ENCODE results near the gene NFU1. TPM values are rescaled to one million over a fixed set of nuclear protein-coding genes. Genes with fewer than 3 reads are reported as not detected.

The NFU1 gene
- total and polyA plus RNA-seq, 2 of the 4 experiments (the other 2 are of a cell fraction): 24.0 to 32.4 TPM

DNA sequence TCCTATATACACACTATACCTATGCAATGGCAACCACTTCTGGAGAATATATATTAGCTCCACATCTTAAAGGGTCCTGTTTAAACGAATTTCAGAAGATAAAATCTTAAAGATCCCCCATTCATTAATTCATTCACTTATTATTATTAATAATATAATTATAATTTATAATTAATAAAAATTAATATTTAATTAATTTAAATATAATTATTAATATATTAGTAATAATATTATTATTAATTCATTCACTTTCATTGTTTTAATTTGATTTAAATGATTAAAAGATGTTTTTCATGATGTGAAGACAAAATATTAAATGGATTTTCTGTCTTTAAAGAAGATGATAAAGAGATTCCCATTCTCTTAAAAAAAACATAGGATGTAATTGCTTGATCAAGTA lies 21.1 kb downstream of the NFU1 start:
- 0 out of 2 replicates have a peak, but pooled peaks cover 3% of the 10 kb centered on the region for H3K9me1 ChIP-seq (ENCODE audit: insufficient read depth, low read length)
- H4K91ac ChIP-seq (ENCODE audit: insufficient read depth, low read depth, low read length): no peak overlapping the region
- H2AFZ ChIP-seq (replicated peaks; ENCODE audit: low read length, poor library complexity): no peak overlapping the region
- intact Hi-C loops (cut with micrococcal nuclease): no loop called here
- no peak overlapping the region for H3K18ac ChIP-seq (ENCODE audit: low read depth, low read length)
- no peak overlapping the region for H3K23ac ChIP-seq (ENCODE audit: low read depth, low read length)
- no peak overlapping the region for H3K27ac ChIP-seq (ENCODE audit: insufficient read depth, low read length)
- H3K4me3 ChIP-seq (ENCODE audit: insufficient read depth, low read depth, low read length): no peak overlapping the region
- no peak overlapping the region for H2BK15ac ChIP-seq (ENCODE audit: low read depth, low read length)
- H3K27me3 ChIP-seq (ENCODE audit: control insufficient read depth, insufficient read depth, low read length): no peaks in the 10 kb centered on the region
- DNase-seq (no peak), ATAC-seq (ENCODE audit: low read depth) (no peak)
- no peaks in the 10 kb centered on the region for H3K9me3 ChIP-seq (ENCODE audit: control insufficient read depth, insufficient read depth, low read length)
- H3K56ac ChIP-seq (ENCODE audit: extremely low read depth, insufficient read depth, low read length): no peak overlapping the region
- no peaks in the 10 kb centered on the region for H4K20me1 ChIP-seq (ENCODE audit: insufficient read depth, low read length)
- CTCF ChIA-PET: no interaction called here
- H3K14ac ChIP-seq (replicated peaks; ENCODE audit: low read depth, low read length): no peak overlapping the region
- WGBS, 2 experiments (ENCODE audit: extremely low coverage in 2 of 2, insufficient read length in 1 of 2): no CpG with 5 or more reads among the region's 1 CpG
- TF ChIP-seq POLR2A (IDR thresholded peaks at IDR 0.05; ENCODE audit: low read depth, low read length) (no peak), SMC3 (IDR thresholded peaks at IDR 0.05; ENCODE audit: low read depth, low read length) (no peak), MAZ (IDR thresholded peaks at IDR 0.05; ENCODE audit: borderline replicate concordance, low read depth, low read length) (no peak), CHD1 (IDR thresholded peaks at IDR 0.05; ENCODE audit: low read depth, low read length) (no peak), BHLHE40 (IDR thresholded peaks at IDR 0.05; ENCODE audit: low read depth, low read length) (no peak), CEBPB (IDR thresholded peaks at IDR 0.05; ENCODE audit: low read depth, low read length) (no peak), RCOR1 (IDR thresholded peaks at IDR 0.05; ENCODE audit: insufficient replicate concordance, low read length) (no peak), MAFK (IDR thresholded peaks at IDR 0.05; ENCODE audit: low read depth, low read length) (no peak), FOS (IDR thresholded peaks at IDR 0.05; ENCODE audit: low read depth, low read length) (no peak), MXI1 (IDR thresholded peaks at IDR 0.05; ENCODE audit: borderline replicate concordance, low read depth, low read length) (no peak)
- TF ChIP-seq, protein P1, sequence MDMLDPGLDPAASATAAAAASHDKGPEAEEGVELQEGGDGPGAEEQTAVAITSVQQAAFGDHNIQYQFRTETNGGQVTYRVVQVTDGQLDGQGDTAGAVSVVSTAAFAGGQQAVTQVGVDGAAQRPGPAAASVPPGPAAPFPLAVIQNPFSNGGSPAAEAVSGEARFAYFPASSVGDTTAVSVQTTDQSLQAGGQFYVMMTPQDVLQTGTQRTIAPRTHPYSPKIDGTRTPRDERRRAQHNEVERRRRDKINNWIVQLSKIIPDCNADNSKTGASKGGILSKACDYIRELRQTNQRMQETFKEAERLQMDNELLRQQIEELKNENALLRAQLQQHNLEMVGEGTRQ (IDR thresholded peaks at IDR 0.05; ENCODE audit: low read depth, low read length): no peak
- TF ChIP-seq, protein P2, sequence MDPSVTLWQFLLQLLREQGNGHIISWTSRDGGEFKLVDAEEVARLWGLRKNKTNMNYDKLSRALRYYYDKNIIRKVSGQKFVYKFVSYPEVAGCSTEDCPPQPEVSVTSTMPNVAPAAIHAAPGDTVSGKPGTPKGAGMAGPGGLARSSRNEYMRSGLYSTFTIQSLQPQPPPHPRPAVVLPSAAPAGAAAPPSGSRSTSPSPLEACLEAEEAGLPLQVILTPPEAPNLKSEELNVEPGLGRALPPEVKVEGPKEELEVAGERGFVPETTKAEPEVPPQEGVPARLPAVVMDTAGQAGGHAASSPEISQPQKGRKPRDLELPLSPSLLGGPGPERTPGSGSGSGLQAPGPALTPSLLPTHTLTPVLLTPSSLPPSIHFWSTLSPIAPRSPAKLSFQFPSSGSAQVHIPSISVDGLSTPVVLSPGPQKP (IDR thresholded peaks at IDR 0.05; ENCODE audit: borderline replicate concordance, low read depth, low read length): no peak
- TF ChIP-seq, protein P3, sequence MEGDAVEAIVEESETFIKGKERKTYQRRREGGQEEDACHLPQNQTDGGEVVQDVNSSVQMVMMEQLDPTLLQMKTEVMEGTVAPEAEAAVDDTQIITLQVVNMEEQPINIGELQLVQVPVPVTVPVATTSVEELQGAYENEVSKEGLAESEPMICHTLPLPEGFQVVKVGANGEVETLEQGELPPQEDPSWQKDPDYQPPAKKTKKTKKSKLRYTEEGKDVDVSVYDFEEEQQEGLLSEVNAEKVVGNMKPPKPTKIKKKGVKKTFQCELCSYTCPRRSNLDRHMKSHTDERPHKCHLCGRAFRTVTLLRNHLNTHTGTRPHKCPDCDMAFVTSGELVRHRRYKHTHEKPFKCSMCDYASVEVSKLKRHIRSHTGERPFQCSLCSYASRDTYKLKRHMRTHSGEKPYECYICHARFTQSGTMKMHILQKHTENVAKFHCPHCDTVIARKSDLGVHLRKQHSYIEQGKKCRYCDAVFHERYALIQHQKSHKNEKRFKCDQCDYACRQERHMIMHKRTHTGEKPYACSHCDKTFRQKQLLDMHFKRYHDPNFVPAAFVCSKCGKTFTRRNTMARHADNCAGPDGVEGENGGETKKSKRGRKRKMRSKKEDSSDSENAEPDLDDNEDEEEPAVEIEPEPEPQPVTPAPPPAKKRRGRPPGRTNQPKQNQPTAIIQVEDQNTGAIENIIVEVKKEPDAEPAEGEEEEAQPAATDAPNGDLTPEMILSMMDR (conservative IDR thresholded peaks at IDR 0.05; ENCODE audit: low read depth, low read length): no peak
- in situ Hi-C loops (cut with MboI; ENCODE audit: low sequenced_read_pairs): no loop called here
- H4K5ac ChIP-seq (ENCODE audit: low read depth, low read length): no peak overlapping the region
- H2BK20ac ChIP-seq (ENCODE audit: low read depth, low read length): no peak overlapping the region
- no peak overlapping the region for H4K8ac ChIP-seq (ENCODE audit: low read depth in 2 of 2, low read length in 2 of 2)
- H2AK5ac ChIP-seq (ENCODE audit: low read depth, low read length): no peak overlapping the region
- H3K9ac ChIP-seq (ENCODE audit: low read depth, low read length): no peak overlapping the region
- no peak overlapping the region for H3K4ac ChIP-seq (ENCODE audit: low read depth, low read length)
- no peaks in the 10 kb centered on the region for H3K4me1 ChIP-seq (ENCODE audit: control insufficient read depth, insufficient read depth, low read length)
- no peak overlapping the region for H2AK9ac ChIP-seq (replicated peaks; ENCODE audit: low read depth, low read length, poor library complexity)
- dilution Hi-C loops (cut with HindIII; ENCODE audit: low sequenced_read_pairs, unreplicated experiment): no loop called here
- no TSS peak for BruUV-seq (replicated peaks)
- H3K79me1 ChIP-seq (ENCODE audit: low read depth in 1 of 2, low read length in 2 of 2): peaks cover 0 to 12% of the 10 kb centered on the region in 2 experiments; a peak in 1 of 4 replicates
- H3K4me2 ChIP-seq (ENCODE audit: low read depth, low read length): no peak overlapping the region
- H2BK120ac ChIP-seq (ENCODE audit: low read depth, low read length): no peak overlapping the region
- POLR2A ChIA-PET (ENCODE audit: unreplicated experiment): no interaction called here
- H3K36me3 ChIP-seq (ENCODE audit: control insufficient read depth, insufficient read depth, low read length): peaks cover 27% of the 10 kb centered on the region
- H2BK5ac ChIP-seq (ENCODE audit: low read depth, low read length, poor library complexity, severe bottlenecking): no peak overlapping the region
